H1 (cell line): ENCODE results near the gene HPGDS. TPM values are rescaled to one million over a fixed set of nuclear protein-coding genes. Genes with fewer than 3 reads are reported as not detected.

Experiments used
- CTCF ChIA-PET: fragments of 300-600 bp; sonication (Branson Sonifier 250); formaldehyde crosslinking; loops from one replicate; lab custom pipeline; 2021; ENCODE audit not compliant: partially characterized antibody; lab: Charles Lee
- POLR2A ChIA-PET: fragments of 300-600 bp; sonication (Branson Sonifier 250); formaldehyde crosslinking; loops from one replicate; lab custom pipeline; 2021; ENCODE audit warnings: inconsistent platforms; ENCODE audit not compliant: partially characterized antibody; lab: Charles Lee
- DNase-seq, 2 experiments: peaks; one replicate each; pipeline versions ENCODE4 v3.0.0 to v3.0.0-alpha.2; 2010 to 2022; ENCODE audit warnings: low spot score in 2 of 2, low read depth in 1 of 2, mixed read lengths in 1 of 2
- FAIRE-seq: peaks from 2 replicates; lab custom pipeline; 2011; peaks lifted over from hg19 to GRCh38; lab: Jason Lieb, UNC
- H2AFZ ChIP-seq: 2 replicates; pipeline ENCODE4 v1.8.1; 2012; ENCODE audit warnings: low read length, inconsistent platforms
- H2AK5ac ChIP-seq: 2 replicates; pipeline ENCODE4 v1.6.1; 2013; ENCODE audit warnings: low read depth, low read length
- H2BK120ac ChIP-seq: replicated peaks from 2 replicates; pipeline ENCODE3; 2013; ENCODE audit warnings: low read depth, low read length, inconsistent platforms
- H2BK12ac ChIP-seq: 2 replicates; pipeline ENCODE4 v1.6.1; 2013; ENCODE audit warnings: low read depth, low read length
- H2BK15ac ChIP-seq: 2 replicates; pipeline ENCODE4 v1.6.1; 2013; ENCODE audit warnings: low read length
- H2BK20ac ChIP-seq: 2 replicates; pipeline ENCODE4 v1.6.1; 2013; ENCODE audit warnings: low read length
- H2BK5ac ChIP-seq: 2 replicates; pipeline ENCODE4 v1.6.1; 2013; ENCODE audit warnings: low read depth, low read length
- H3K14ac ChIP-seq: 2 replicates; pipeline ENCODE4 v1.6.1; 2013; ENCODE audit warnings: inconsistent platforms; ENCODE audit not compliant: insufficient read length
- H3K18ac ChIP-seq: 2 replicates; pipeline ENCODE4 v1.6.1; 2013; ENCODE audit warnings: low read length; ENCODE audit errors: extremely low read depth
- H3K23ac ChIP-seq: 2 replicates; pipeline ENCODE4 v1.6.1; 2013; ENCODE audit warnings: inconsistent platforms; ENCODE audit not compliant: insufficient read length
- H3K23me2 ChIP-seq: 2 replicates; pipeline ENCODE4 v1.6.1; 2013; ENCODE audit warnings: low read depth, low read length
- H3K27ac ChIP-seq: 2 replicates; pipeline ENCODE4 v1.6.1; 2011; ENCODE audit warnings: low read depth, low read length, inconsistent platforms
- H3K27me3 ChIP-seq, 4 experiments: replicated peaks in 1 of 4; 1 replicate in 1 of 4; 2 replicates in 3 of 4; pipeline versions ENCODE4 v1.6.1 to v1.8.1; 2011 to 2013; ENCODE audit warnings: low read length in 3 of 4, mild to moderate bottlenecking in 3 of 4, inconsistent platforms in 2 of 4, mixed read lengths in 2 of 4, moderate library complexity in 1 of 4; ENCODE audit not compliant: control insufficient read depth in 3 of 4, insufficient read depth in 3 of 4; ENCODE audit errors: extremely low read depth in 1 of 4
- H3K36me3 ChIP-seq, 4 experiments: 2 replicates each; pipeline versions ENCODE4 v1.6.1 to v1.8.1; 2011 to 2013; ENCODE audit warnings: mild to moderate bottlenecking in 4 of 4, low read length in 3 of 4, moderate library complexity in 2 of 4, control low read depth in 1 of 4, inconsistent platforms in 1 of 4; ENCODE audit not compliant: insufficient read depth in 4 of 4, control insufficient read depth in 2 of 4
- H3K4ac ChIP-seq: replicated peaks from 2 replicates; pipeline ENCODE3; 2013; ENCODE audit warnings: low read length, low read depth, mixed read lengths, inconsistent platforms; ENCODE audit not compliant: insufficient read length
- H3K4me1 ChIP-seq, 4 experiments: replicated peaks in 1 of 4; 1 replicate in 1 of 4; 2 replicates in 3 of 4; pipeline versions ENCODE4 v1.6.1 to v1.8.1; 2011 to 2013; ENCODE audit warnings: low read length in 3 of 4, inconsistent platforms in 2 of 4, mixed read lengths in 1 of 4; ENCODE audit not compliant: insufficient read depth in 4 of 4, control insufficient read depth in 3 of 4
- H3K4me2 ChIP-seq, 2 experiments: 2 replicates each; pipeline versions ENCODE4 v1.6.1 to v1.8.1; 2011 to 2013; ENCODE audit warnings: low read depth in 2 of 2, low read length in 2 of 2, control low read depth in 1 of 2, inconsistent platforms in 1 of 2, mild to moderate bottlenecking in 1 of 2; ENCODE audit not compliant: insufficient read depth in 1 of 2
- H3K4me3 ChIP-seq, 4 experiments: fragments of 200-600, 300-600 bp in 1 of 4; sonication (generic), shearing (Covaris generic), sonication (Bioruptor Twin) in 1 of 4; 2 replicates each; pipeline versions ENCODE4 v1.5.1 to v1.8.1; 2011 to 2016; ENCODE audit warnings: low read length in 4 of 4, low read depth in 3 of 4, control low read depth in 2 of 4, inconsistent platforms in 2 of 4, mild to moderate bottlenecking in 2 of 4, mixed read lengths in 1 of 4, moderate library complexity in 1 of 4; ENCODE audit not compliant: insufficient read depth in 2 of 4; ENCODE audit errors: extremely low read depth in 1 of 4
- H3K56ac ChIP-seq: replicated peaks from 2 replicates; pipeline ENCODE3; 2013; ENCODE audit warnings: low read depth, mild to moderate bottlenecking, mixed read lengths, low read length, inconsistent platforms; ENCODE audit not compliant: insufficient read length
- H3K79me1 ChIP-seq: 2 replicates; pipeline ENCODE4 v1.6.1; 2013; ENCODE audit warnings: low read depth, low read length, control low read depth
- H3K79me2 ChIP-seq, 2 experiments: 2 replicates each; pipeline versions ENCODE4 v1.6.1 to v1.8.1; 2012 to 2013; ENCODE audit warnings: low read length in 2 of 2, mild to moderate bottlenecking in 2 of 2, inconsistent platforms in 1 of 2; ENCODE audit not compliant: insufficient read depth in 2 of 2, control insufficient read depth in 1 of 2
- H3K9ac ChIP-seq, 4 experiments: replicated peaks in 1 of 4; 1 replicate in 1 of 4; 2 replicates in 3 of 4; pipeline versions ENCODE4 v1.6.1 to v1.8.1; 2011 to 2013; ENCODE audit warnings: low read depth in 3 of 4, low read length in 3 of 4, control low read depth in 2 of 4, mild to moderate bottlenecking in 2 of 4, moderate library complexity in 2 of 4, inconsistent platforms in 1 of 4; ENCODE audit errors: extremely low read depth in 1 of 4
- H3K9me3 ChIP-seq, 2 experiments: 2 replicates each; pipeline versions ENCODE4 v1.6.1 to v1.8.1; 2012 to 2013; ENCODE audit warnings: mild to moderate bottlenecking in 2 of 2, moderate library complexity in 2 of 2, control low read depth in 1 of 2, inconsistent platforms in 1 of 2, low read depth in 1 of 2, low read length in 1 of 2, mixed read lengths in 1 of 2; ENCODE audit not compliant: insufficient read depth in 2 of 2
- H4K20me1 ChIP-seq, 2 experiments: replicated peaks in 1 of 2; 2 replicates each; pipeline versions ENCODE3 to v1.8.1; 2011 to 2013; ENCODE audit warnings: inconsistent platforms in 2 of 2, low read length in 2 of 2, mild to moderate bottlenecking in 1 of 2; ENCODE audit not compliant: insufficient read depth in 2 of 2, control insufficient read depth in 1 of 2
- H4K5ac ChIP-seq: 2 replicates; pipeline ENCODE4 v1.6.1; 2013; ENCODE audit warnings: low read length, low read depth, mixed read lengths, inconsistent platforms; ENCODE audit not compliant: insufficient read length
- H4K8ac ChIP-seq: 2 replicates; pipeline ENCODE4 v1.8.0; 2013; ENCODE audit warnings: mild to moderate bottlenecking, moderate library complexity, low read length, inconsistent platforms; ENCODE audit not compliant: insufficient read depth; ENCODE audit errors: extremely low read depth
- H4K91ac ChIP-seq: replicated peaks from 2 replicates; pipeline ENCODE3; 2013; ENCODE audit warnings: low read length, mixed read lengths, inconsistent platforms; ENCODE audit not compliant: insufficient read length
- BCL11A ChIP-seq, 2 experiments: IDR thresholded peaks; one replicate each; pipeline ENCODE4 v1.6.1; 2011; ENCODE audit warnings: low read depth in 2 of 2, low read length in 2 of 2, mild to moderate bottlenecking in 2 of 2
- BRCA1 ChIP-seq: IDR thresholded peaks from 2 replicates; pipeline ENCODE4 v1.6.1; 2012; ENCODE audit warnings: low read depth, low read length, improper control_type of control experiment
- CEBPB ChIP-seq: IDR thresholded peaks from 2 replicates; pipeline ENCODE4 v1.6.1; 2012; ENCODE audit warnings: low read depth, low read length
- EP300 ChIP-seq, 2 experiments: IDR thresholded peaks; 1 replicate in 1 of 2; 2 replicates in 1 of 2; pipeline ENCODE4 v1.6.1; 2011 to 2012; ENCODE audit warnings: low read depth in 2 of 2, low read length in 2 of 2, mild to moderate bottlenecking in 2 of 2, borderline replicate concordance in 1 of 2, inconsistent platforms in 1 of 2, moderate library complexity in 1 of 2
- EZH2 ChIP-seq: fragments of 200-600 bp; sonication (generic); IDR thresholded peaks from 2 replicates; pipeline ENCODE4 v1.7.1; 2012; ENCODE audit warnings: low read depth, mild to moderate bottlenecking, moderate library complexity, low read length, inconsistent platforms; ENCODE audit not compliant: severe bottlenecking
- HDAC2 ChIP-seq, 2 experiments: fragments of 300-600 bp in 1 of 2; sonication (generic) in 1 of 2; IDR thresholded peaks; 2 replicates each; pipeline ENCODE4 v1.6.1; 2011 to 2012; ENCODE audit warnings: low read depth in 2 of 2, low read length in 2 of 2, mild to moderate bottlenecking in 2 of 2, moderate library complexity in 2 of 2, borderline replicate concordance in 1 of 2, inconsistent platforms in 1 of 2
- KDM1A ChIP-seq: fragments of 200-600, 300-600 bp; sonication (generic); IDR thresholded peaks from 2 replicates; pipeline ENCODE4 v1.7.1; 2016; ENCODE audit warnings: mild to moderate bottlenecking, low read length, borderline replicate concordance
- SUZ12 ChIP-seq: fragments of 200-600 bp; sonication (generic); IDR thresholded peaks from 2 replicates; pipeline ENCODE4 v1.6.1; 2012; ENCODE audit warnings: mild to moderate bottlenecking, inconsistent platforms, low read length, moderate library complexity, mixed read lengths
- TAF1 ChIP-seq: IDR thresholded peaks from 2 replicates; pipeline ENCODE4 v1.6.1; 2011; ENCODE audit warnings: mild to moderate bottlenecking, low read depth, low read length
- TCF12 ChIP-seq: IDR thresholded peaks from 2 replicates; pipeline ENCODE4 v1.6.1; 2011; ENCODE audit warnings: low read depth, mild to moderate bottlenecking, low read length
- USF2 ChIP-seq: IDR thresholded peaks from 2 replicates; pipeline ENCODE4 v1.6.1; 2011; ENCODE audit warnings: low read length, improper control_type of control experiment
- ZNF274 ChIP-seq: IDR thresholded peaks from 2 replicates; pipeline ENCODE4 v1.7.0; 2012; ENCODE audit warnings: low read length, borderline replicate concordance; ENCODE audit errors: extremely low read depth
- WGBS, 2 experiments: shearing (Covaris generic) in 1 of 2; methylation state at CpG; one replicate each; pipeline versions ENCODE4 v1.1.6 to v1.1.7; 2013 to 2015; ENCODE audit warnings: low lambda C conversion rate in 2 of 2, mixed read lengths in 2 of 2, inconsistent platforms in 1 of 2, low coverage in 1 of 2, missing lambda C conversion rate in 1 of 2; ENCODE audit not compliant: insufficient replicate concordance in 2 of 2, insufficient coverage in 1 of 2, insufficient read length in 1 of 2; ENCODE audit errors: extremely low coverage in 1 of 2, missing lambda C conversion rate in 1 of 2; 5-methylcytosine and 5-hydroxymethylcytosine counted together
- polyA plus RNA-seq, 7 experiments: library from polyadenylated mRNA; depleted of rRNA in 3 of 7; stranded (reverse) in 5 of 7; unstranded in 2 of 7; fragments of >200 nt in 5 of 7; fragments of 200-250 nt in 2 of 7; gene quantifications; 1 replicate in 5 of 7; 2 replicates in 1 of 7; 4 replicates in 1 of 7; pipeline versions ENCODE4 v1.2.1 to v1.2.3, GENCODE V29; 2011 to 2013; ENCODE audit warnings: missing spikeins in 2 of 7, mixed read lengths in 2 of 7
- total RNA-seq: library from RNA; stranded (reverse); fragmentation: NEBNext Ultra II Directional; extraction: Animal tissue kit (Norgen Biotek cat#: 25700); gene quantifications from 2 replicates; pipeline ENCODE4 v1.2.1, GENCODE V29; 2021

The HPGDS gene
- total and polyA plus RNA-seq, 2 of the 8 experiments (the other 6 are each of a cell fraction or from before 2014, with no cell fraction given), result not detected

- no peak overlapping the region for H3K23ac ChIP-seq
- H3K9me3 ChIP-seq, result no peaks in the 10 kb centered on the region
- no peaks in the 10 kb centered on the region for H3K36me3 ChIP-seq
- no peak overlapping the region for H2BK5ac ChIP-seq
- no peaks in the 10 kb centered on the region for H3K79me2 ChIP-seq
- no peak overlapping the region for H3K27ac ChIP-seq
- ChIA-PET CTCF (interaction anchor here (1.6 kb wide), 1 partner anchor 17 kb away, joined by 5 read pairs; no protein-coding TSS in a partner anchor), POLR2A (no interaction called here)
- H3K79me1 ChIP-seq, result no peaks in the 10 kb centered on the region
- H3K4ac ChIP-seq, result no peak overlapping the region
- H3K14ac ChIP-seq, result no peak overlapping the region
- no peak overlapping the region for H2BK20ac ChIP-seq
- no peak overlapping the region for H2BK12ac ChIP-seq
- H3K18ac ChIP-seq, result no peak overlapping the region
- no peak overlapping the region for H2BK15ac ChIP-seq
- H3K56ac ChIP-seq, result no peak overlapping the region
- no peaks in the 10 kb centered on the region for H3K4me1 ChIP-seq
- H4K5ac ChIP-seq, result no peak overlapping the region
- no peak overlapping the region for H3K4me2 ChIP-seq
- no peaks in the 10 kb centered on the region for H4K20me1 ChIP-seq
- H2AFZ ChIP-seq, result no peak overlapping the region
- FAIRE-seq, result no peak
- H3K23me2 ChIP-seq, result no peaks in the 10 kb centered on the region
- no peak overlapping the region for H4K8ac ChIP-seq
- 88% methylated on average over 4 of the region's 4 CpGs; no CpG with 5 or more reads in 1 of the 2 experiments for WGBS, 2 experiments
- H4K91ac ChIP-seq, result no peak overlapping the region
- no peak overlapping the region for H3K9ac ChIP-seq
- no peak overlapping the region for H3K4me3 ChIP-seq
- no peak for DNase-seq
- no peak overlapping the region for H2BK120ac ChIP-seq
- no peak overlapping the region for H2AK5ac ChIP-seq
- H3K27me3 ChIP-seq, result no peaks in the 10 kb centered on the region
- TF ChIP-seq BCL11A (IDR thresholded peaks at IDR 0.05; ENCODE audit: low read depth in 2 of 2, low read length in 2 of 2) (no peak), EP300 (IDR thresholded peaks at IDR 0.05; ENCODE audit: borderline replicate concordance in 1 of 2, low read depth in 2 of 2, low read length in 2 of 2) (no peak), HDAC2 (IDR thresholded peaks at IDR 0.05; ENCODE audit: borderline replicate concordance in 1 of 2, low read depth in 2 of 2, low read length in 2 of 2) (no peak), BRCA1 (no peak), ZNF274 (no peak), CEBPB (no peak), USF2 (no peak), KDM1A (no peak), TAF1 (no peak), EZH2 (no peak), TCF12 (no peak), SUZ12 (no peak)
Observed at GRCh38 chr4:94372228-94372978, 29.8 kb upstream of the HPGDS start.
